GM19468 (cell line): ENCODE data around the gene ORAI1.
"Not testable (repeated sequence)": the region's sequence is repeated elsewhere in the genome, so short reads cannot be mapped to it uniquely, and the experiment has no call there.

Source experiments
- ATAC-seq: cut with Tn5 transposase; IDR thresholded peaks from one replicate; pipeline ENCODE4 v1.9.1; 2021; ENCODE audit warnings: mild to moderate bottlenecking, moderate library complexity, moderate number of reproducible peaks; ENCODE audit not compliant: unreplicated experiment; ENCODE audit errors: extremely low read depth

ORAI1 gene

DNA sequence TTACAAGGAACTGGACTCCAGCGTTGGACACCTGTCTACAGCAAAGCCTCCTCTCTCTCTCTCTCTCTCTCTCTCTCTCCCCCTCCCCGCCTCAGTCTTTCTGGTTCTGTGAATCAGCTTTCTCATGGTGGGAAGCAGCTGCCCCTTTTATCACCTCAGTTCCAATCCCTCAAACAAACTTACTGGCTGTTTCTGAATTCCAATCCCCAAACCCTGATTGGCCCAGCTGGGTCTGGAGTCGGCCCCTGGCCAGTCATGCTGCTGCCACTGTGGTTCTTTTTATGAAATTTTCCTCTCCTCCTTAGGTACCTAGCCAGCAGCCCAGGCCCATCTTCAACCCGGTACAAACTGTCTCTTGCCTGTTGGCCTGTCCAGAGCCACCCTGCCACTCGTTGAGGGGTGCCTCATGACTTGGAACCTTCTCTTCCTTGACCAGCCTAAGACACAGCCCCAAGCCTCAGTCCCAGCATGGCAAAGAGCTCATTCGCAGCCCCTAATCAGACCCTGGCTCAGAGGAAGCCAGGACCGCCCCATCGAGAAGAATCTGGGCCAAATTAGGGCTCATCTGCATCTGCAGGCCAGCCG, 52.5 kb downstream of the ORAI1 start:
- ATAC-seq = no peak

DNA sequence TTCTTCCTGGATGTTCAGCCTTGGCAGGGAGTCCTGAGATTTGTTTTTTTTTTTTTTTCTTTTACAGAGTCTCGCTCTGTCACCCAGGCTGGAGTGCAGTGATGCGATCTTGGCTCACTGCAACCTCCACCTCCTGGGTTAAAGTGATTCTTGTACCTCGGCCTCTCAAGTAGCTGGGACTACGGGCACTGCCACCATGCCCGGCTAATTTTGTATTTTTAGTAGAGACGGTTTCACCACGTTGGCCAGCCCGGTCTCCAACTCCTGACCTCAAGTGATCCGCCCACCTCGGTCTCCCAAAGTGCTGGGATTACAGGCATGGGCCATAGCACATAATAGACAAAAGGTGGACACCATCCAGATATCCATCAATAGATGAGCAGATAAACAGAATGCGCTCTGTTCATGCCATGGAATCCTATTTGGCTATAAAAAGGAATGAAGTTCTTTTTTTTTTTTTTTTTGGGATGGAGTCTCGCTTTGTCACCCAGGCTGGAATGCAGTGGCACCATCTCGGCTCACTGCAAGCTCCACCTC, 53.4 kb downstream of the ORAI1 start:
- ATAC-seq = not testable (repeated sequence)

DNA sequence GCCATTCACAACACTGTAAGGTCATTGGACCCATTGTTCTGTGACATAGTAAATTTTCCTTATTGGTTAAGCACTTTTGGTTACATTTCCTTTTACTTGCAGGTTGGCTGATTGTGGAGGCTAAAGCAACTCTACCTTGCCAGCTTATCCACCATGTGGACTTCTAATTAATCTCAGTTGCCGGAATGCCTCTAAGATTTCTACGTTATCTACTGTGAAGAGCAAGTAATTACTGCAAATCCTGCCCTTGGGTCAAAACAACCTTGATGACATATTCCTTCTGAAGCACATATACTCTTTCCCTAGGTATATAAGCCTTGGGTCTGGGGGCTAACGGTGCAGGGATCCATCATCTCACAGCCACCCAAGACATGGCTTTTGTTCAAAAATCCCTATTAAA, 62.6 kb downstream of the ORAI1 start:
- no peak for ATAC-seq

DNA sequence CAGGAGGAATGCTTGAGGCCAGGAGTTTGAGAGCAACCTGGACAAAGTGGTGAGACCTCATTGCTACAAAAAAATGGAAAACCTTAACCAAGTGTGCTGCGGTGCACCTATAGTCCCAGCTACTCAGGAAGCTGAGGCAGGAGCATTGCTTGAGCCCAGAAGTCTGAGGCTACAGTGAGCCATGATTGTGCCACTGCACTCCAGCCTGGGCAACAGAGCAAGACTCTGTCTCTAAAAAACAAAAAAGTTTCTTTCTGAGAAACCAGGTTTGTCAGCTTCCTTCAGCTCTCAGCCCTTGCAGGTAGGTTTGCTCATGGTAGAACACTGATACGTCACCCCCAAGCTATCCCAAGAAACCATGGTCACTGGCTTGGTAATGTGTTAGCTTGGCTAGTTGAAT, 63.1 kb downstream of the ORAI1 start:
- ATAC-seq = no peak
